Activated naive CD4-positive, alpha-beta T cell treated with anti-CD3 and anti-CD28 coated beads, Interleukin-2, amount 50 U/mL, for 72 hours (primary cell): ENCODE results near the gene TFB2M. TPM values are rescaled to one million over a fixed set of nuclear protein-coding genes. Genes with fewer than 3 reads are reported as not detected.
"Not testable (repeated sequence)": the region's sequence is repeated elsewhere in the genome, so short reads cannot be mapped to it uniquely, and the experiment has no call there.

Source experiments
- ATAC-seq, 2 donors: fragments of 150-1000 bp; cut with Tn5 transposase; 2 replicates each; pipeline ENCODE4 v1.10.0; 2021; ENCODE audit warnings: mild to moderate bottlenecking in 2 of 2, moderate library complexity in 2 of 2
- DNase-seq, 2 donors: peaks; one replicate each; pipeline ENCODE4 v3.0.0; 2021 to 2022; ENCODE audit warnings: low spot score in 2 of 2
- H3K27ac Mint-ChIP-seq, 2 donors: one replicate each; pipeline ENCODE4 v1.8.0; 2022; ENCODE audit warnings: mild to moderate bottlenecking in 2 of 2, mixed read lengths in 2 of 2
- H3K36me3 Mint-ChIP-seq, 2 donors: one replicate each; pipeline ENCODE4 v1.8.0; 2022; ENCODE audit warnings: mixed read lengths in 2 of 2
- H3K9me3 Mint-ChIP-seq, 2 donors: one replicate each; pipeline ENCODE4 v1.8.0; 2022; ENCODE audit warnings: mixed read lengths in 2 of 2
- total RNA-seq, 2 donors: library from RNA; stranded (reverse); gene quantifications; one replicate each; pipeline ENCODE4 v1.2.3, GENCODE V29; 2022

TFB2M gene
- 10 to 100 TPM; 11.9 to 17.6 TPM for total RNA-seq

GRCh38 chr1:246566128-246566812 lies at the start of gene TFB2M, which contains the start of gene CNST:
Gene TFB2M (minus strand): TSS chr1:246566261. CDS start chr1:246566138, 123 bp downstream.
Gene CNST (plus strand): TSS chr1:246566456. CDS start chr1:246591563, 25,107 bp downstream.
- H3K9me3 Mint-ChIP-seq = no peaks in the 10 kb centered on the region
- ATAC-seq (peak; percentile 91 to 93), DNase-seq (peak; percentile 93 to 96)
- peak within 1 kb of the TSS; percentile 98 to 99 for H3K27ac Mint-ChIP-seq
- H3K36me3 Mint-ChIP-seq = peaks cover 28 to 30% of the 10 kb centered on the region in 2 donors

GRCh38 chr1:246613096-246613758 lies 47.2 kb upstream of the TFB2M start:
- H3K27ac Mint-ChIP-seq = peak overlapping the region; percentile 72 to 90
- H3K36me3 Mint-ChIP-seq = peaks cover 0 to 22% of the 10 kb centered on the region in 2 donors
- peaks cover 0 to 4% of the 10 kb centered on the region in 2 donors for H3K9me3 Mint-ChIP-seq
- no peak for DNase-seq
- no peak for ATAC-seq

- peaks cover 0 to 4% of the 10 kb centered on the region in 2 donors for H3K9me3 Mint-ChIP-seq
- H3K36me3 Mint-ChIP-seq = peaks cover 0 to 25% of the 10 kb centered on the region in 2 donors
- DNase-seq (no peak), ATAC-seq (no peak)
- peak overlapping the region in 1 of 2 donors; percentile 46 for H3K27ac Mint-ChIP-seq
These were observed 43.6 kb upstream of the TFB2M start for GRCh38 chr1:246609632-246610031.

GRCh38 chr1:246608616-246609376 lies 42.7 kb upstream of the TFB2M start:
- peak overlapping the region; percentile 46 to 66 for H3K27ac Mint-ChIP-seq
- ATAC-seq (peak; percentile 87 to 91), DNase-seq (peak in 1 of 2 donors; percentile 23)
- H3K9me3 Mint-ChIP-seq = peaks cover 0 to 4% of the 10 kb centered on the region in 2 donors
- H3K36me3 Mint-ChIP-seq = peaks cover 0 to 24% of the 10 kb centered on the region in 2 donors

GRCh38 chr1:246607462-246607861 lies 41.4 kb upstream of the TFB2M start:
- DNase-seq (no peak), ATAC-seq (no peak)
- peaks cover 2 to 27% of the 10 kb centered on the region in 2 donors for H3K36me3 Mint-ChIP-seq
- H3K27ac Mint-ChIP-seq = no peak overlapping the region
- H3K9me3 Mint-ChIP-seq = peaks cover 0 to 4% of the 10 kb centered on the region in 2 donors

GRCh38 chr1:246605231-246605630 lies 39.2 kb upstream of the TFB2M start:
- not testable (repeated sequence) for DNase-seq, ATAC-seq, H3K27ac Mint-ChIP-seq, H3K9me3 Mint-ChIP-seq
- peaks cover 5 to 33% of the 10 kb centered on the region in 2 donors for H3K36me3 Mint-ChIP-seq

- DNase-seq (no peak), ATAC-seq (peak; percentile 83 to 93)
- no peak overlapping the region for H3K27ac Mint-ChIP-seq
- no peaks in the 10 kb centered on the region for H3K9me3 Mint-ChIP-seq
- peaks cover 5 to 21% of the 10 kb centered on the region in 2 donors for H3K36me3 Mint-ChIP-seq
These were observed 36.1 kb upstream of the TFB2M start for GRCh38 chr1:246602194-246602593.

- no peaks in the 10 kb centered on the region for H3K9me3 Mint-ChIP-seq
- H3K27ac Mint-ChIP-seq = peak overlapping the region in 1 of 2 donors; percentile 38
- ATAC-seq (no peak), DNase-seq (no peak)
- H3K36me3 Mint-ChIP-seq = peaks cover 5 to 32% of the 10 kb centered on the region in 2 donors
These were observed 34.5 kb upstream of the TFB2M start for GRCh38 chr1:246600579-246600978.

GRCh38 chr1:246599315-246599714 lies 33.3 kb upstream of the TFB2M start:
- H3K36me3 Mint-ChIP-seq = peaks cover 5 to 31% of the 10 kb centered on the region in 2 donors
- peak overlapping the region; percentile 41 to 51 for H3K27ac Mint-ChIP-seq
- ATAC-seq = no peak
- no peaks in the 10 kb centered on the region for H3K9me3 Mint-ChIP-seq
- DNase-seq = no peak

- ATAC-seq (no peak), DNase-seq (no peak)
- H3K9me3 Mint-ChIP-seq = no peaks in the 10 kb centered on the region
- H3K36me3 Mint-ChIP-seq = peaks cover 5 to 31% of the 10 kb centered on the region in 2 donors
- no peak overlapping the region for H3K27ac Mint-ChIP-seq
These were observed 31.9 kb upstream of the TFB2M start for GRCh38 chr1:246597971-246598370.

GRCh38 chr1:246597340-246597739 lies 31.3 kb upstream of the TFB2M start:
- Mint-ChIP-seq H3K36me3 (peaks cover 2 to 31% of the 10 kb centered on the region in 2 donors), H3K9me3 (no peaks in the 10 kb centered on the region), H3K27ac (peak overlapping the region in 1 of 2 donors; percentile 72)
- DNase-seq = no peak
- peak in 1 of 2 donors; percentile 16 for ATAC-seq

GRCh38 chr1:246595146-246595545 lies 29.1 kb upstream of the TFB2M start:
- peaks cover 0 to 3% of the 10 kb centered on the region in 2 donors for H3K9me3 Mint-ChIP-seq
- H3K27ac Mint-ChIP-seq = peak overlapping the region in 1 of 2 donors; percentile 85
- ATAC-seq (no peak), DNase-seq (no peak)
- peaks cover under 1 to 45% of the 10 kb centered on the region in 2 donors for H3K36me3 Mint-ChIP-seq

GRCh38 chr1:246592695-246593094 lies 26.6 kb upstream of the TFB2M start:
- ATAC-seq (no peak), DNase-seq (no peak)
- Mint-ChIP-seq H3K36me3 (peaks cover 5 to 53% of the 10 kb centered on the region in 2 donors), H3K27ac (no peak overlapping the region), H3K9me3 (peaks cover 0 to 4% of the 10 kb centered on the region in 2 donors)

- ATAC-seq (no peak), DNase-seq (no peak)
- Mint-ChIP-seq H3K9me3 (peaks cover 0 to 4% of the 10 kb centered on the region in 2 donors), H3K27ac (no peak overlapping the region), H3K36me3 (peaks cover 5 to 53% of the 10 kb centered on the region in 2 donors)
These were observed 25.9 kb upstream of the TFB2M start for GRCh38 chr1:246591958-246592357.

- peak overlapping the region in 1 of 2 donors; percentile 47 for H3K27ac Mint-ChIP-seq
These were observed 25.4 kb upstream of the TFB2M start for GRCh38 chr1:246591504-246591903.

GRCh38 chr1:246591047-246591446 lies 25.0 kb upstream of the TFB2M start:
- Mint-ChIP-seq H3K27ac (peak overlapping the region; percentile 47 to 69), H3K9me3 (peaks cover 0 to 4% of the 10 kb centered on the region in 2 donors), H3K36me3 (peaks cover 5 to 47% of the 10 kb centered on the region in 2 donors)
- peak; percentile 20 to 35 for ATAC-seq
- DNase-seq = no peak

More at GRCh38 chr1:246591504-246591903, 25.4 kb upstream of the TFB2M start:
- Mint-ChIP-seq H3K36me3 (peaks cover 5 to 51% of the 10 kb centered on the region in 2 donors), H3K9me3 (peaks cover 0 to 4% of the 10 kb centered on the region in 2 donors)
- ATAC-seq (peak; percentile 37 to 85), DNase-seq (no peak)
